Fibroblast of gingiva (primary cell): ENCODE results near the gene ZNF580.

Experiments used
- DNase-seq: peaks from one replicate; pipeline ENCODE4 v3.0.0-alpha.2; 2011; ENCODE audit warnings: low read depth

The ZNF580 gene

GRCh38 chr19:55679343-55680257 is 38.8 kb downstream of the ZNF580 start:
- DNase-seq: no peak

- no peak for DNase-seq
Measured at GRCh38 chr19:55680339-55681130, 39.7 kb downstream of the ZNF580 start.

GRCh38 chr19:55681131-55682092 is 40.6 kb downstream of the ZNF580 start:
- no peak for DNase-seq

- no peak for DNase-seq
Measured at GRCh38 chr19:55683449-55684261, 42.9 kb downstream of the ZNF580 start.

GRCh38 chr19:55684946-55685681 is 44.3 kb downstream of the ZNF580 start:
- DNase-seq: no peak

GRCh38 chr19:55685776-55686175 is 45.0 kb downstream of the ZNF580 start:
- no peak for DNase-seq

- DNase-seq: no peak
Measured at GRCh38 chr19:55686311-55687050, 45.7 kb downstream of the ZNF580 start.

- no peak for DNase-seq
Measured at GRCh38 chr19:55687281-55688201, 46.7 kb downstream of the ZNF580 start.

GRCh38 chr19:55688422-55689218 is 47.8 kb downstream of the ZNF580 start:
- DNase-seq: no peak

GRCh38 chr19:55689411-55690108 is 48.8 kb downstream of the ZNF580 start:
- no peak for DNase-seq

GRCh38 chr19:55690109-55690768 is 49.4 kb downstream of the ZNF580 start:
- DNase-seq: no peak

GRCh38 chr19:55690769-55691545 is 50.2 kb downstream of the ZNF580 start:
- no peak for DNase-seq

GRCh38 chr19:55691561-55692481 is 51.0 kb downstream of the ZNF580 start:
- DNase-seq: no peak

GRCh38 chr19:55692681-55693081 is 51.9 kb downstream of the ZNF580 start:
- no peak for DNase-seq
